ENCODE results near the gene MROH2A.

DNA sequence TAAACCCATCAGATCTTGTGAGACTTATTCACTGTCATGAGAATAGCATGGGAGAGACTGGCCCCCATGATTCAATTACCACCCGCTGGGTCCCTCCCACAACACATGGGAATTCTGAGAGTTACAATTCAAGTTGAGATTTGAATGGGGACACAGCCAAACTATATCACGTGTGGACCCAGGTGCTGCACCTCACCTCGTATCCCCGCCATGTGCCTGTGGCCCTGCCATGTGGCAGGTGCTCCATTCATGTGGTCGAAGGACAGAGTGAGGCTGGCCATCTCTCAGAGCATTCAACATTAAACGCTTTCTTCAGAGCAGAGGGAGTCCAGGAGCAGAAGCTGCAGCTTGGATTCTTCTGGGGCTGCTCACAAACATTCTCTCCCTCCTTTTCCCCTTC lies 32.3 kb downstream of the MROH2A start:
- TF ChIP-seq POLR2A (IDR thresholded peaks at IDR 0.05) = no peak
- TF ChIP-seq, protein P1, sequence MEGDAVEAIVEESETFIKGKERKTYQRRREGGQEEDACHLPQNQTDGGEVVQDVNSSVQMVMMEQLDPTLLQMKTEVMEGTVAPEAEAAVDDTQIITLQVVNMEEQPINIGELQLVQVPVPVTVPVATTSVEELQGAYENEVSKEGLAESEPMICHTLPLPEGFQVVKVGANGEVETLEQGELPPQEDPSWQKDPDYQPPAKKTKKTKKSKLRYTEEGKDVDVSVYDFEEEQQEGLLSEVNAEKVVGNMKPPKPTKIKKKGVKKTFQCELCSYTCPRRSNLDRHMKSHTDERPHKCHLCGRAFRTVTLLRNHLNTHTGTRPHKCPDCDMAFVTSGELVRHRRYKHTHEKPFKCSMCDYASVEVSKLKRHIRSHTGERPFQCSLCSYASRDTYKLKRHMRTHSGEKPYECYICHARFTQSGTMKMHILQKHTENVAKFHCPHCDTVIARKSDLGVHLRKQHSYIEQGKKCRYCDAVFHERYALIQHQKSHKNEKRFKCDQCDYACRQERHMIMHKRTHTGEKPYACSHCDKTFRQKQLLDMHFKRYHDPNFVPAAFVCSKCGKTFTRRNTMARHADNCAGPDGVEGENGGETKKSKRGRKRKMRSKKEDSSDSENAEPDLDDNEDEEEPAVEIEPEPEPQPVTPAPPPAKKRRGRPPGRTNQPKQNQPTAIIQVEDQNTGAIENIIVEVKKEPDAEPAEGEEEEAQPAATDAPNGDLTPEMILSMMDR (IDR thresholded peaks at IDR 0.05) = no peak

Data from heart left ventricle (tissue), 13 donors.